Osteoblast (primary cell): ENCODE data around the gene ADD1. TPM values are rescaled to one million over a fixed set of nuclear protein-coding genes. Genes with fewer than 3 reads are reported as not detected.
A peak's percentile ranks its signal among the peaks of the same experiment; 100 is the strongest.

Experiments
- DNase-seq: peaks from one replicate; pipeline ENCODE4 v3.0.0; 2011; ENCODE audit warnings: low spot score, mixed read lengths; ENCODE audit not compliant: insufficient read length; ENCODE audit errors: missing footprints
- H2AFZ ChIP-seq: 2 replicates; pipeline ENCODE4 v1.6.0; 2011; ENCODE audit warnings: mild to moderate bottlenecking, low read length
- H3K27ac ChIP-seq: 2 replicates; pipeline ENCODE4 v1.5.1; 2011; ENCODE audit warnings: mild to moderate bottlenecking, low read depth, low read length, moderate library complexity
- H3K27me3 ChIP-seq: 2 replicates; pipeline ENCODE4 v1.6.0; 2012; ENCODE audit warnings: mild to moderate bottlenecking, control low read depth, inconsistent platforms, low read length, moderate library complexity; ENCODE audit not compliant: insufficient read depth
- H3K36me3 ChIP-seq: 2 replicates; pipeline ENCODE4 v1.5.1; 2011; ENCODE audit warnings: mild to moderate bottlenecking, low read length, control low read depth, moderate library complexity; ENCODE audit not compliant: insufficient read depth
- H3K4me1 ChIP-seq: 2 replicates; pipeline ENCODE4 v1.5.1; 2011; ENCODE audit warnings: mild to moderate bottlenecking, low read length, control low read depth, moderate library complexity; ENCODE audit not compliant: insufficient read depth
- H3K4me2 ChIP-seq: 2 replicates; pipeline ENCODE4 v1.6.0; 2011; ENCODE audit warnings: mild to moderate bottlenecking, low read length; ENCODE audit not compliant: insufficient read depth
- H3K4me3 ChIP-seq: fragments of 200-600 bp; sonication (generic); 3 replicates; pipeline ENCODE4 v1.5.1; 2012; ENCODE audit warnings: mild to moderate bottlenecking, low read length, inconsistent platforms; ENCODE audit not compliant: insufficient read depth
- H3K79me2 ChIP-seq: 2 replicates; pipeline ENCODE4 v1.6.0; 2012; ENCODE audit warnings: mild to moderate bottlenecking, low read length, control low read depth, inconsistent platforms; ENCODE audit not compliant: insufficient read depth
- H3K9me3 ChIP-seq: 2 replicates; pipeline ENCODE4 v1.5.1; 2011; ENCODE audit warnings: low read depth, low read length, control low read depth
- H4K20me1 ChIP-seq: 2 replicates; pipeline ENCODE4 v1.6.0; 2012; ENCODE audit warnings: mild to moderate bottlenecking, low read length, control low read depth; ENCODE audit not compliant: insufficient read depth
- CTCF ChIP-seq: IDR thresholded peaks from 2 replicates; pipeline ENCODE4 v1.5.1; 2011; ENCODE audit warnings: mild to moderate bottlenecking, low read depth, low read length, moderate library complexity; ENCODE audit errors: extremely low read depth
- total RNA-seq: library from RNA; depleted of rRNA; stranded (reverse); fragments of >200 nt; gene quantifications from 2 replicates; pipeline ENCODE4 v1.2.3, GENCODE V29; 2012

The ADD1 gene
- total RNA-seq, 1 donor = 200 TPM

GRCh38 chr4:2806390-2807355 is 37.0 kb upstream of the ADD1 start:
- no peak for TF ChIP-seq CTCF
- Histone ChIP-seq H3K79me2 (peaks cover 64% of the 10 kb centered on the region), H3K27me3 (no peaks in the 10 kb centered on the region), H3K4me2 (no peak overlapping the region), H2AFZ (no peak overlapping the region), H4K20me1 (peaks cover 5% of the 10 kb centered on the region), H3K9me3 (no peaks in the 10 kb centered on the region), H3K4me1 (peaks cover 8% of the 10 kb centered on the region), H3K4me3 (no peak overlapping the region), H3K36me3 (no peaks in the 10 kb centered on the region), H3K27ac (no peak overlapping the region)
- peak; percentile 74 for DNase-seq

GRCh38 chr4:2807571-2807970 is 36.1 kb upstream of the ADD1 start:
- no peaks in the 10 kb centered on the region for H3K9me3 ChIP-seq
- peaks cover 72% of the 10 kb centered on the region for H3K79me2 ChIP-seq
- H4K20me1 ChIP-seq = peaks cover 5% of the 10 kb centered on the region

GRCh38 chr4:2808001-2808400 is 35.6 kb upstream of the ADD1 start:
- DNase-seq = no peak
- Histone ChIP-seq H3K27me3 (no peaks in the 10 kb centered on the region), H3K4me2 (no peak overlapping the region), H3K79me2 (peaks cover 72% of the 10 kb centered on the region), H3K4me1 (peaks cover 19% of the 10 kb centered on the region), H4K20me1 (peaks cover 5% of the 10 kb centered on the region), H2AFZ (no peak overlapping the region), H3K9me3 (no peaks in the 10 kb centered on the region), H3K27ac (no peak overlapping the region), H3K36me3 (no peaks in the 10 kb centered on the region), H3K4me3 (no peak overlapping the region)
- TF ChIP-seq CTCF = no peak

More at GRCh38 chr4:2807571-2807970, 36.1 kb upstream of the ADD1 start:
- H3K4me1 ChIP-seq = peaks cover 16% of the 10 kb centered on the region
- H3K4me2 ChIP-seq = no peak overlapping the region
- no peak overlapping the region for H3K4me3 ChIP-seq
- H3K27me3 ChIP-seq = no peaks in the 10 kb centered on the region
- H3K27ac ChIP-seq = no peak overlapping the region
- DNase-seq = no peak
- H3K36me3 ChIP-seq = no peaks in the 10 kb centered on the region
- TF ChIP-seq CTCF = no peak
- no peak overlapping the region for H2AFZ ChIP-seq

- Histone ChIP-seq H3K27me3 (no peaks in the 10 kb centered on the region), H3K36me3 (no peaks in the 10 kb centered on the region), H2AFZ (no peak overlapping the region), H3K9me3 (no peaks in the 10 kb centered on the region), H4K20me1 (no peaks in the 10 kb centered on the region), H3K4me3 (no peak overlapping the region), H3K4me2 (no peak overlapping the region), H3K4me1 (peaks cover 19% of the 10 kb centered on the region), H3K27ac (no peak overlapping the region), H3K79me2 (peaks cover 77% of the 10 kb centered on the region)
- no peak for DNase-seq
- TF ChIP-seq CTCF = no peak
These were observed 33.9 kb upstream of the ADD1 start for GRCh38 chr4:2809610-2810180.
